H1 (cell line): ENCODE measurements around the gene RNF123. TPM values are rescaled to one million over a fixed set of nuclear protein-coding genes. Genes with fewer than 3 reads are reported as not detected.

Source experiments
- BCL11A ChIP-seq, 2 experiments: IDR thresholded peaks; one replicate each; pipeline ENCODE4 v1.6.1; 2011; ENCODE audit warnings: low read depth in 2 of 2, low read length in 2 of 2, mild to moderate bottlenecking in 2 of 2
- CTBP2 ChIP-seq: IDR thresholded peaks from 2 replicates; pipeline ENCODE4 v1.7.0; 2011; ENCODE audit warnings: borderline replicate concordance, mild to moderate bottlenecking, moderate library complexity, mixed read lengths, low read length; ENCODE audit not compliant: insufficient read depth, insufficient read length
- GTF2F1 ChIP-seq: IDR thresholded peaks from 2 replicates; pipeline ENCODE4 v1.6.1; 2012; ENCODE audit warnings: low read depth, low read length, improper control_type of control experiment, borderline replicate concordance
- KDM4A ChIP-seq: IDR thresholded peaks from one replicate; pipeline ENCODE4 v1.7.1; 2012; ENCODE audit warnings: low read depth, mild to moderate bottlenecking, moderate library complexity, low read length, inconsistent platforms; ENCODE audit not compliant: severe bottlenecking
- PHF8 ChIP-seq: fragments of 200-600 bp; sonication (generic); conservative IDR thresholded peaks from 2 replicates; pipeline ENCODE4 v1.7.1; 2012; ENCODE audit warnings: low read depth, mild to moderate bottlenecking, inconsistent platforms, low read length, moderate library complexity
- SIX5 ChIP-seq: IDR thresholded peaks from 2 replicates; pipeline ENCODE4 v1.6.1; 2011; ENCODE audit warnings: mild to moderate bottlenecking, low read depth, low read length
- SRF ChIP-seq: IDR thresholded peaks from 2 replicates; pipeline ENCODE4 v1.6.1; 2011; ENCODE audit warnings: mild to moderate bottlenecking, low read depth, low read length, moderate library complexity
- polyA plus RNA-seq, 7 experiments: library from polyadenylated mRNA; depleted of rRNA in 3 of 7; stranded (reverse) in 5 of 7; unstranded in 2 of 7; fragments of >200 nt in 5 of 7; fragments of 200-250 nt in 2 of 7; gene quantifications; 1 replicate in 5 of 7; 2 replicates in 1 of 7; 4 replicates in 1 of 7; pipeline versions ENCODE4 v1.2.1 to v1.2.3, GENCODE V29; 2011 to 2013; ENCODE audit warnings: missing spikeins in 2 of 7, mixed read lengths in 2 of 7
- total RNA-seq: library from RNA; stranded (reverse); fragmentation: NEBNext Ultra II Directional; extraction: Animal tissue kit (Norgen Biotek cat#: 25700); gene quantifications from 2 replicates; pipeline ENCODE4 v1.2.1, GENCODE V29; 2021

The RNF123 gene
- total and polyA plus RNA-seq, 2 of the 8 experiments (the other 6 are each of a cell fraction or from before 2014, with no cell fraction given) = 30.5 to 57.7 TPM

GRCh38 chr3:49704629-49705028 lies 15.3 kb downstream of the RNF123 start (continued):
- no peak for TF ChIP-seq GTF2F1
- no peak for TF ChIP-seq BCL11A (IDR thresholded peaks at IDR 0.05; ENCODE audit: low read depth in 2 of 2, low read length in 2 of 2)
- no peak for TF ChIP-seq PHF8
- TF ChIP-seq SRF = no peak
- TF ChIP-seq SIX5 = no peak
- no peak for TF ChIP-seq CTBP2
- TF ChIP-seq KDM4A = no peak
